NCI-H2081 (cell line): ENCODE data around the gene CIRBP.

Source experiments
- DNase-seq, 2 experiments: peaks; one replicate each; lab custom pipeline; 2025; lab: John Stamatoyannopoulos, UW

CIRBP gene

GRCh38 chr19:1278713-1279660, 9.9 kb downstream of the CIRBP start:
- no peak for DNase-seq

- peak; percentile 69 to 72 for DNase-seq
Measured at GRCh38 chr19:1279782-1280341, 10.7 kb downstream of the CIRBP start.

DNA sequence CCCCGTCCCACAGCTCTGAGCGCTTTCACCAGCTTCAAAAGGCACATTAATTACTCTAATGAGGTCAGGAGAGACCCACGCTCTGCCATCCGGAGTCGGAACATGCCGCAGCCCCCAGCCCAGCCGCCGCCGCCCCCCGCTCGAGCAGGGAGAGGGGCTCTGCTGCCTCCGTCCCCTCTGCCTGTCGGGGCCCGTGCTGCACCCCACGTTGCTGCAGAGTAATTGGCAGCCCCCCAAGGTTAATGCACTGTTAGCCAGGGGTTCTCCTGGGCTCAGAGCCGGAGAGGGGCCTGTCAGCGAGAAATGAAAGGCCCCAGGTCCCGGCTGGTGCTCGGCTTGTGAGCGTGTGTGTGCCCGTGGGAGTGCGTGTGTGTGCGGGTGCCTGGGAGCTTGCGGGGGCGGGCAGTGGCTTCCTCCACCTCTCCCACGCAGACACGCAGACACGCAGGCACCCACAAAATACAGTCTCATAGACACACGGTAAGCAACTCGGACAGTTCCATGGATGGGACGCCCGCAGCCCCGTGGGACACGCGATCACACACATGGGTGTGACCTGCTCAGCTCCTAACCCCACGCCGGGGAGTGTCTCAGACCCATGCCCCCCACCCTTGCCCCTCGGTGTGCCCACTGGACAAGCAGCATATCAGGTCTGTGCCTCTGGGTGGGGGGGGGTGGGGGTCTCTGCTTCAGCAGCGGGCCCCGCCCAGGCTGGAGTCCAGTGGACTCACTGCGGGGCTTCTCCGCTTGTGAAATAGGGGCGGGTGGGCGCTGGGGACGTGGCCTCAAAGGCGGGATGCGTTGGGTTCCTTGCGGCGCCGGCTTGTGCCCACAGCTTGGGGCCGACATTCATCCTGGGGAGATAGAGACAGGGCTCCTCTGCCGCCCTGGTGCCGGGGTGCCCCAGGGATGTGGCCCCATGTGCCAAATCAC, 11.8 kb downstream of the CIRBP start:
- no peak for DNase-seq

GRCh38 chr19:1281569-1282287, 12.6 kb downstream of the CIRBP start:
- DNase-seq = no peak

DNA sequence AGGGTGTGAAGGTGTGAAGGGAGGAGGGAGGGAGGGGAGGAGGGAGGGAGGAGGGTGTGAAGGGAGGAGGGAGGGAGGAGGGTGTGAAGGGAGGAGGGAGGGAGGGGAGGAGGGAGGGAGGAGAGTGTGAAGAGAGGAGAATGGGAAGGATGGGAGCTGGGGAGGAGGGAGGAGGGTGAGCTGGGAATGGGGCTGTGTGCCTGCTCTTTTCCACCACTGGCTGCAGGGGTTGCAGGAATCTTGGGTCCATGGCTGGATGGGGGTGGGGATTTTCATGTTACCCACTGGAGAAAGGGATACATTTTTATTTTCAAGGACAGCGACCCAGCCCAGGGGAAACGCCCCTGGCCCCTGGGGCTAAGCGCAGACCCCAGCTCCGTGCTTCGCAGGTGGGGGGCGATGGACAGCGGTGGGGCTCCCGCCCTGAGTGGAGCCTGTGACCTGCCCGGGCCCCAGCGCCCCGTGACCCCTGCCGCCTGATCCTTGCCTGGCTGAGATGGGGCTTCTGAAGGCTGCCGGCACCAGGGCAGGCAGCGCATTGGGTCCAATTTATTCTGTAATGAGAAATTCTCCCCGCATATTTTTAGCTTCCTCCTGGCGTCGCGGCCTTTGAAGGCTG, 13.6 kb downstream of the CIRBP start:
- DNase-seq = no peak

DNA sequence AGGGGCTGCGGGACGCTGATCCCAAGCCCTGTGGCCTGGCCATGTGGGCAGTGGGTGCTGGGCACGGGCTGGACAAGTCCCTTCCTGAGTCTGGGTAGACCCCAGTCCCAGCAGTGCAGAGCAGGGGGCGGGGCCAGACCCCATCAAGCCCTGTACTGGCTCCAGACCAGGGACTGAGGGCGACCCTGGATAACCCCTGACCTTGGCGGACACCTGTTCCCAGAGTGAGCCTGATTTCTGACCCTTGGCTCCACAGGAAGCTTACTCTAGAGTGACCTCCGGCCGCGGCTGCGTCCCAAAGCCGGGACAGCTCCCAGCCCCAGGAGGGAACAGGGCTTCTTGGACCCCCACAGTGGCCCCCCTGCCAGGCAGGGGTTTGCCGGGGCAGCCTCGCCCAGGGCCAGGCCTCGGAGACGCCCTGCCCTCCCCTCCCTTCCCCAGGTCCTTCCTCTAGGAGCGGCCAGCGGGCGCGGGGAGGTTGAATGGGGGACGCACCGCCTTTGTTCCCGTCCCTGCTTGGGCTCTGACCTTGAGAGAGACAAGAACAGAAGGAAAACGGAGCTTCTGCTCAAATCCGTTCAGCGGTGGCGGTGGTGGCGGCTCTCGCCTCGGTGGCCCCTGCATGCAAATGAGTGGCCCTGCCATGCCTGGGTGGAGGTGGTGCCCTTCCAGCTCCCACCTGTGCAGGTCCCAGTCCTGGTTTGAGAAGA, 14.2 kb downstream of the CIRBP start:
- no peak for DNase-seq

DNA sequence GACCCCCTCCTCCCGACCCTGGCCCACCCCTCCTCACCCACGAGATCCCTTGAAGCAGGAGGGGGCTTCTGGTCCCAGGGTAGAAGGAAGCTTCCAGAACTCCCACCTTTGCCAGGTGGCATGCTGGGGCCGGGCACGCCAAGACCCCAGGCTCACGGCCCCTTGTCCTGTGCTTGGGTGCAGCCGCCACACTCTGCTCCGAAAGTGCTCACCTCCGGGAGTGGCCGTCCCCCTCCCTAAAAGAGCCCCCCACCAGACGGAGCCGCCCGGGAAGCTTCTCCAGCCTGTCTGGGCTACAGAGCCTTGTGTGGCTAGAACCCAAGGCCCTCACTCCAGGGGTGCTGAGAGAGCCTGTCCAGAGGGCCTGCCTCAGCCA, 14.8 kb downstream of the CIRBP start:
- no peak for DNase-seq

DNA sequence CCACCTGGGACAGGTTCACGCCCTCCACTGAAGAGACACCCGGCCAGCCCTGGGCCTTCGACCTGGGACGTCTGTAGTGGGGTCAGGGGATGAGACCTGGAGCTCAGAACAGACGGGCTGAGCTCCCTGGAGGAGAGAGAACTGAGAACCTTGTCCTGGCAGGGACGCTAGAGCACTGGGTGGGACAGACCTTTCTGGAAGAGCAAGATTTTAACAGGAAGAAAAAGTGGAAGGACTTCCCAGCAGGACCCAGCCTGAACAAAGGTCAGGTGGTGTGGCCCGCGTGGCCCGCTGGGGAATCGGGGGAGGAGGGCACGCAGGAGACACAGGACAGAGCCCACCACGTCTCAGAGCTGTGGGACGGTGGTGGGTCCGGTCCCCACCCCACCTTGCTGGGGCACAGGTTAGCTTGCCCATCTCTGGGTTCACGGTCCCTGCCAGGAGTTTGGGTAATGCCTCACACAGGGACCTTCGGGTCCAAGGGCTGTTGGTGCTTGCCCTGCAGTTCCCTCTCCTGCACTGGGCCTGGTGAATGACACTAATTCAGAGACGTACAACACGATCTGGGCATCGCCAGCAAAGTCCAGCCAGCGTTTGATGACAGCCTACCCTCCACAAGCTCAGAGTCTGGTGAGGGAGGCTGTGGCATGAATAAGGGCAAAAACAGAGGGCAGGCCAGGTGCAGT, 15.3 kb downstream of the CIRBP start:
- DNase-seq = no peak

DNA sequence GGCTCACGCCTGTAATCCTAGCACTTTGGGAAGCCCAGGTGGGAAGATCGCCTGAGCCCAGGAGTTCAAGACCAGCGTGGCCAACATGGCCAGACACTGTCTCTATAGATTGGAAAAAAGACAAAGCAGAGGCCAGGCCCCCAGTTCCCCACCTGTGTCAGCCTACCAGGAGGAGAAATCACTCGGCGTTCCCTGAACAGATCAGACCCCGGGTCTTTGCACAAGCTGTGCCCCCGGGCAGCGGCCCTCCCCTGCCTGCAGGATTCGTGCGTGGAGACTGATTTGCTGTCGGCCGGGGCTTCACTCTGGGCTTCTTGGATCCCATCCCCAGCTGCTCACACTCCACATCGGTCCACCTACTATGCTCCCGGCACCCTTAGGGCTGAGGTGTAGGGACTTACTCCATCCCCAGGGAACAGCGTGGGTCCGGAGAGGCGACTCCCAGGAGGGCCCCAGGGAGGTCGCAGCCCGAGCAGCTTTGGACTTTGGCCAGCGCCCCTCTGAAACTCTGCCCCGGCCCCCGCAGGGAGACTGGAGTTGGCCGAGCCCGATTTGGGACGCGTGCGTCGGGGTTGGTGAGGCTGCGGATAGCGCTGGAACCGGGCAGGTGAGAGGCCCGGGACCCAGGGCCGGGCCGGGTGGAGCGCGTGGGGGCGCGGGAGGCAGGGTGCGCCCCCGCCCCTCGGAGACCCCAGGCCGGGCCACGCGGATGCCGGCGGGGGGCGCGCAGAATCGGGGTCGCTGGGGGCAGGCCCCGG, 16.0 kb downstream of the CIRBP start:
- DNase-seq = no peak

DNA sequence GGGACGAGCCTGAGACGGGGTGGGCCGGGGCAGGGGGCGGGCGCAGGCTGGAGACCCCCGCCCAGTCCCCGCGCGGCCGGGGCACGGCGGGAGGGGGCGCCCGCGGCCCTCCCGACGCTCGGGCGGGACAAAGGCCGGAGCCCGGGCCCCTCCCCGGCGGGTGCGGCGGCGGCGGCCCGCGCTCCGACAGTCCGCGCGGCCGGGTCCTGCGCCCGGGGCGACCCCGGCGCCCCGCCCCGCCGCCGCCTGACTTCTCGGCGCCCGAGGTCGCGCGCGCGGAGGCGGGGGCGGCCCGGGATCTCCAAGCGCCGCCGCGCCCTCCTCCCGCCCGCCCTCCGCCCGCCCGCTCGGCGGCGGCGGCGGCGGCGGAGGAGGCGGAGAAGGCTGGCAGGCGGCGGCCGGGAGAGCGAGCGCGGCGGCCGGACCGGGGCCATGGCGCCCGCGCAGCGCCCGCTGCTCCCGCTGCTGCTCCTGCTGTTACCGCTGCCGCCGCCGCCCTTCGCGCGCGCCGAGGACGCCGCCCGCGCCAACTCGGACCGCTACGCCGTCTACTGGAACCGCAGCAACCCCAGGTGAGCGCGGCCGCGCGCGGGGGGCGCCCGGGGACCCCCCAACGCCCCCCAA, 16.7 kb downstream of the CIRBP start, which contains the start of gene EFNA2:
Gene EFNA2 (plus strand): TSS at position 137 of the 624 bp plus-strand sequence. CDS start 296 bp downstream, at position 433.
- no peak for DNase-seq

- no peak for DNase-seq
Measured at GRCh38 chr19:1286487-1287353, 17.6 kb downstream of the CIRBP start.

- DNase-seq = no peak
Measured at GRCh38 chr19:1287354-1288225, 18.5 kb downstream of the CIRBP start.

DNA sequence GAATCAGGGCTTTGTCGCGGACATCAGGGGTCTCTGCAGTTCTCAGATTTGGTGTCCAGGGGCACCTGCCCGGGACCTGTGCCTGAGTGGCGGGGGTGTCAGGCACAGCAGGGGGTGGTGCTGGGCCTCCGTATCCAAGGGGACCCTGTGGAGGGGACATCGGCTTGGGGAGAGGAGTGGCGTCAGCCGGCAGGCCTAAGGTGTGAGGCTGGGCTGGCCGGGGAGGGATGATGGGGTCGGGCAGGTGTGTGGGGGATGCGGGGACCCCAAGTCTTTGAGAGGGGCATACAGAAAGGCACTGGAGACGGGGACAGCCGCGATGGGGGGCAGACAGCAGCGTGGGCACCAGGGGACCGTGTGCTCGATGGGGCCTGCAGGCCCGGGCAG, 19.1 kb downstream of the CIRBP start:
- no peak for DNase-seq

DNA sequence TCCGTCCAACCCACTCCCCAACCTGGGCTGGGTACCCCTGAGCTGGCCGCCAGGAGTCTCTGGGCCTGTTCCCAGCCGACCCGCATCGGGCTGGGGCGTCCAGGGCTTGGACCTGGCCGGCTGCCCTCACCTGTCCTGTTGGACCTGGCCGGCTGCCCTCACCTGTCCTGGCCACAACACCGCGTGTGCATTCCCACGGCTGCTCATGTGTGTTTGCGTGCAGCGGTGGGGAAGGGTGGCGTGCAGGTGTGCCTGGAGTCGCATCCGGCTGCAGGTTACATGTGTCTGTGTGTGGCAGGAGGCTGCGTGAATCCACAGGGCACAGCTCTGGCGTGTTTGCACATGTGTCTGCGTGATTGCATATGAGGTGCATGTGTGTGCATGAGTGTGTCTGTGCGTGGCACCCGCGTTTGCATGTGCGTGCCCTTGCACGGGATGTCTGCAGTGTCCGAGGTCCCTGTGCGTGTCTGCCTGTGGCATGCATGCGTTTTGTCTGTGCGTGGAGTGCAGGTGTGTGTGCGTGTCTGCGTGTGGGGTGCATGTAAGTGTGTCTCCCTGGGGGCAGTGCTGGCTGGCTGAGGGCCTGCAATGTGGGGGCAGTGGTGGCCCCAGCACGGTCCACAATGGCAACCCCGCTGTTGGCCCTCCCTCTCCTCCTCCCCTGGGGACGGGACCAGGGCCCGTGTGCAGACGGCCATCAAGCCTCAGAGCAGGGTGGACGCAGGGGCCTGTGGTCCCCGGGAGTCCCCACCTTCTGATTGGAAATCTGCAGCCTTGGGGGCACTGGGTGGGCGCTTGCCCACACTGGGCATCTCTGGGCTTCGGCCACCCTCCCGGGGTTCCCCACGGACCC, 19.9 kb downstream of the CIRBP start:
- DNase-seq = no peak

DNA sequence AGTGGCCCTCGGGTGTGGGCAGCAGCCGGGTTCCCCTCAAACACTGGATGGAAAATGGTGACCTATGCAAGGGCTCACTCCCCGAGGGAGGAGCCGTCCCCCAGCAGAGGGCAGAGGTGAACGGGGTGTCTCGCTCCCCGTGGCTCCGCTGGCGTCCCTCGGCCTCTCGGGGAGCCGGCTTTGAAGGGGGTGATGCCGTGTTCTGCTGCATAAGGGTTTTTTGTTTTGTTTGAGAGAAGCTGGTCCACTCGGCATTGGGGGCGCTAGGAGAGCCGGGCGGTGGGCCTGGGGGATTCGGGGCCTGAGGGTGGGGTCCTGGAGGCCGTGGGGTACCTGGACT, 20.5 kb downstream of the CIRBP start:
- no peak for DNase-seq

GRCh38 chr19:1290196-1290702, 21.1 kb downstream of the CIRBP start:
- DNase-seq = no peak
